CD4-positive, CD25-positive, alpha-beta regulatory T cell (primary cell): ENCODE data around the gene PMM1. TPM values are rescaled to one million over a fixed set of nuclear protein-coding genes. Genes with fewer than 3 reads are reported as not detected.
A peak's percentile ranks its signal among the peaks of the same experiment; 100 is the strongest.
"Not testable (repeated sequence)": the region's sequence is repeated elsewhere in the genome, so short reads cannot be mapped to it uniquely, and the experiment has no call there.

Source experiments
- ATAC-seq, 2 donors: fragments of 150-1000 bp; cut with Tn5 transposase; one replicate each; pipeline ENCODE4 v1.10.0; 2021; ENCODE audit warnings: low read depth in 2 of 2, moderate number of reproducible peaks in 2 of 2, moderate library complexity in 1 of 2
- DNase-seq, 3 donors: peaks; one replicate each; pipeline versions ENCODE4 v3.0.0 to v3.0.0-alpha.2; 2012 to 2022; ENCODE audit warnings: mixed read lengths in 1 of 3
- H3K27ac ChIP-seq: one replicate; pipeline ENCODE4 v1.7.0; 2013; ENCODE audit warnings: mild to moderate bottlenecking, low read length; ENCODE audit not compliant: insufficient read depth, poor library complexity, severe bottlenecking
- H3K27me3 ChIP-seq: one replicate; pipeline ENCODE4 v1.7.0; 2013; ENCODE audit warnings: low read length; ENCODE audit not compliant: control insufficient read depth, insufficient read depth
- H3K36me3 ChIP-seq: one replicate; pipeline ENCODE4 v1.7.0; 2013; ENCODE audit warnings: mild to moderate bottlenecking, low read length, moderate library complexity; ENCODE audit not compliant: control insufficient read depth, insufficient read depth
- H3K4me1 ChIP-seq: 2 replicates; pipeline ENCODE4 v1.7.0; 2013; ENCODE audit warnings: mild to moderate bottlenecking, low read length; ENCODE audit not compliant: insufficient read depth, control insufficient read depth, poor library complexity, severe bottlenecking
- H3K4me3 ChIP-seq: one replicate; pipeline ENCODE4 v1.7.0; 2013; ENCODE audit warnings: low read depth, mild to moderate bottlenecking, low read length, moderate library complexity
- H3K9me3 ChIP-seq, 2 experiments: 1 replicate in 1 of 2; 2 replicates in 1 of 2; pipeline ENCODE4 v1.7.0; 2013; ENCODE audit warnings: low read length in 2 of 2, mild to moderate bottlenecking in 1 of 2, moderate library complexity in 1 of 2; ENCODE audit not compliant: control insufficient read depth in 2 of 2
- H3K27ac Mint-ChIP-seq, 3 donors: one replicate each; pipeline ENCODE4 v1.8.0; 2020 to 2022; ENCODE audit warnings: mild to moderate bottlenecking in 3 of 3, mixed read lengths in 3 of 3, moderate library complexity in 2 of 3
- H3K27me3 Mint-ChIP-seq: one replicate; pipeline ENCODE4 v1.8.0; 2022; ENCODE audit warnings: mild to moderate bottlenecking, mixed read lengths
- H3K36me3 Mint-ChIP-seq: one replicate; pipeline ENCODE4 v1.8.0; 2020; ENCODE audit warnings: mixed read lengths
- H3K4me1 Mint-ChIP-seq, 4 donors: one replicate each; pipeline ENCODE4 v1.8.0; 2020 to 2022; ENCODE audit warnings: mixed read lengths in 4 of 4, mild to moderate bottlenecking in 1 of 4
- H3K4me3 Mint-ChIP-seq, 4 donors: one replicate each; pipeline ENCODE4 v1.8.0; 2020 to 2022; ENCODE audit warnings: mild to moderate bottlenecking in 4 of 4, mixed read lengths in 4 of 4, moderate library complexity in 3 of 4
- H3K9me3 Mint-ChIP-seq, 7 donors: one replicate each; pipeline ENCODE4 v1.8.0; 2020 to 2022; ENCODE audit warnings: mixed read lengths in 7 of 7, mild to moderate bottlenecking in 3 of 7, moderate library complexity in 2 of 7
- polyA plus RNA-seq, 4 donors: library from polyadenylated mRNA; unstranded; fragments of 300-500 nt; fragmentation: Illumina TruSeq; gene quantifications; one replicate each; pipeline ENCODE4 v1.2.3, GENCODE V29; 2021
- total RNA-seq: library from RNA; stranded (reverse); gene quantifications from one replicate; pipeline ENCODE4 v1.2.3, GENCODE V29; 2022

PMM1 gene
- total and polyA plus RNA-seq, 5 donors from 2014 or later: 37.4 to 56.0 (median 48.2) TPM

GRCh38 chr22:41596776-41597634 is 7.4 kb upstream of the PMM1 start:
- Histone ChIP-seq H3K27ac (no peak overlapping the region), H3K27me3 (no peaks in the 10 kb centered on the region), H3K9me3 (no peaks in the 10 kb centered on the region), H3K36me3 (peaks cover 12% of the 10 kb centered on the region), H3K4me3 (no peak overlapping the region), H3K4me1 (no peaks in the 10 kb centered on the region)
- H3K36me3 Mint-ChIP-seq: peaks cover 8% of the 10 kb centered on the region
- no peaks in the 10 kb centered on the region for H3K9me3 Mint-ChIP-seq
- no peaks in the 10 kb centered on the region for H3K27me3 Mint-ChIP-seq
- DNase-seq: peak in 1 of 3 donors; percentile 44
- H3K27ac Mint-ChIP-seq: peak overlapping the region in 1 of 3 donors; percentile 56
- ATAC-seq: peak; percentile 34 to 56
- peak overlapping the region in 1 of 4 donors; percentile 38 for H3K4me3 Mint-ChIP-seq
- H3K4me1 Mint-ChIP-seq: no peaks in the 10 kb centered on the region

- no peaks in the 10 kb centered on the region for H3K27me3 Mint-ChIP-seq
- H3K9me3 ChIP-seq: no peaks in the 10 kb centered on the region
- H3K9me3 Mint-ChIP-seq: no peaks in the 10 kb centered on the region
Measured at GRCh38 chr22:41595703-41596102, 6.1 kb upstream of the PMM1 start.

GRCh38 chr22:41593336-41593960 is 3.8 kb upstream of the PMM1 start:
- not testable (repeated sequence) for H3K9me3 ChIP-seq, H3K27me3 ChIP-seq, H3K36me3 Mint-ChIP-seq, H3K9me3 Mint-ChIP-seq, H3K27ac Mint-ChIP-seq, H3K4me1 ChIP-seq, H3K27ac ChIP-seq, H3K27me3 Mint-ChIP-seq, H3K4me3 ChIP-seq, DNase-seq, ATAC-seq, H3K36me3 ChIP-seq
- Mint-ChIP-seq H3K4me3 (peak overlapping the region in 1 of 4 donors; percentile 44), H3K4me1 (peaks cover 0 to 16% (median 7%) of the 10 kb centered on the region in 4 donors)

More at GRCh38 chr22:41595703-41596102, 6.1 kb upstream of the PMM1 start:
- H3K36me3 ChIP-seq: peaks cover 8% of the 10 kb centered on the region
- DNase-seq (no peak), ATAC-seq (no peak)
- Mint-ChIP-seq H3K36me3 (peaks cover 5% of the 10 kb centered on the region), H3K4me3 (no peak overlapping the region), H3K27ac (no peak overlapping the region), H3K4me1 (no peaks in the 10 kb centered on the region)
- H3K4me1 ChIP-seq: no peaks in the 10 kb centered on the region
- no peaks in the 10 kb centered on the region for H3K27me3 ChIP-seq
- no peak overlapping the region for H3K27ac ChIP-seq
- H3K4me3 ChIP-seq: no peak overlapping the region

GRCh38 chr22:41587347-41587723 is 2.3 kb downstream of the PMM1 start:
- Mint-ChIP-seq H3K27ac (peak overlapping the region in 1 of 3 donors; percentile 17), H3K4me3 (peak overlapping the region in 3 of 4 donors; percentile 33 to 88 (median 87))
- peaks cover 28% of the 10 kb centered on the region for H3K36me3 ChIP-seq

GRCh38 chr22:41585898-41586297 is 3.7 kb downstream of the PMM1 start:
- Mint-ChIP-seq H3K27ac (peak overlapping the region in 2 of 3 donors; percentile 3 to 60), H3K9me3 (peaks cover 0 to 2% (median 0%) of the 10 kb centered on the region in 7 donors), H3K27me3 (no peaks in the 10 kb centered on the region), H3K36me3 (peaks cover 16% of the 10 kb centered on the region), H3K4me1 (peaks cover 0 to 37% (median 23%) of the 10 kb centered on the region in 4 donors), H3K4me3 (peak overlapping the region in 1 of 4 donors; percentile 10)
- Histone ChIP-seq H3K27ac (no peak overlapping the region), H3K9me3 (no peaks in the 10 kb centered on the region), H3K27me3 (no peaks in the 10 kb centered on the region), H3K4me3 (no peak overlapping the region), H3K4me1 (peaks cover 18% of the 10 kb centered on the region), H3K36me3 (peaks cover 35% of the 10 kb centered on the region)
- ATAC-seq: no peak
- DNase-seq: no peak

More at GRCh38 chr22:41587347-41587723, 2.3 kb downstream of the PMM1 start:
- DNase-seq: no peak
- H3K4me3 ChIP-seq: no peak overlapping the region
- H3K4me1 ChIP-seq: peaks cover 18% of the 10 kb centered on the region
- peaks cover 0 to 2% (median 0%) of the 10 kb centered on the region in 7 donors for H3K9me3 Mint-ChIP-seq
- no peak for ATAC-seq
- no peaks in the 10 kb centered on the region for H3K27me3 Mint-ChIP-seq
- peaks cover 0 to 37% (median 23%) of the 10 kb centered on the region in 4 donors for H3K4me1 Mint-ChIP-seq
- H3K36me3 Mint-ChIP-seq: peaks cover 15% of the 10 kb centered on the region
- no peak overlapping the region for H3K27ac ChIP-seq
- no peaks in the 10 kb centered on the region for H3K9me3 ChIP-seq
- H3K27me3 ChIP-seq: no peaks in the 10 kb centered on the region

GRCh38 chr22:41584881-41585280 is 4.8 kb downstream of the PMM1 start:
- Mint-ChIP-seq H3K4me3 (no peak overlapping the region), H3K27ac (no peak overlapping the region), H3K27me3 (no peaks in the 10 kb centered on the region), H3K4me1 (peaks cover 0 to 34% (median 21%) of the 10 kb centered on the region in 4 donors), H3K9me3 (peaks cover 0 to 2% (median 0%) of the 10 kb centered on the region in 7 donors), H3K36me3 (peaks cover 19% of the 10 kb centered on the region)
- H3K9me3 ChIP-seq: no peaks in the 10 kb centered on the region
- H3K27ac ChIP-seq: no peak overlapping the region
- H3K27me3 ChIP-seq: no peaks in the 10 kb centered on the region
- no peak overlapping the region for H3K4me3 ChIP-seq
- peaks cover 40% of the 10 kb centered on the region for H3K36me3 ChIP-seq
- ATAC-seq (no peak), DNase-seq (no peak)
- H3K4me1 ChIP-seq: peaks cover 18% of the 10 kb centered on the region

- H3K4me1 Mint-ChIP-seq: peaks cover 0 to 15% (median 9%) of the 10 kb centered on the region in 4 donors
- H3K36me3 Mint-ChIP-seq: peaks cover 27% of the 10 kb centered on the region
Measured at GRCh38 chr22:41582694-41583093, 6.9 kb downstream of the PMM1 start.

More at GRCh38 chr22:41582694-41583093, 6.9 kb downstream of the PMM1 start:
- DNase-seq (no peak), ATAC-seq (no peak)
- Histone ChIP-seq H3K27ac (no peak overlapping the region), H3K4me1 (peaks cover 2% of the 10 kb centered on the region), H3K27me3 (no peaks in the 10 kb centered on the region), H3K4me3 (no peak overlapping the region), H3K36me3 (peaks cover 53% of the 10 kb centered on the region), H3K9me3 (no peaks in the 10 kb centered on the region)
- Mint-ChIP-seq H3K9me3 (peaks cover 0 to 2% (median 0%) of the 10 kb centered on the region in 7 donors), H3K27me3 (no peaks in the 10 kb centered on the region), H3K27ac (peak overlapping the region in 1 of 3 donors; percentile 59), H3K4me3 (peak overlapping the region in 1 of 4 donors; percentile 52)
